GM19452 (cell line): Measurements from ENCODE around the gene CPNE7.

ENCODE experiments used
- ATAC-seq: cut with Tn5 transposase; IDR thresholded peaks from one replicate; pipeline ENCODE4 v1.9.1; 2021; ENCODE audit not compliant: unreplicated experiment

CPNE7 gene

DNA sequence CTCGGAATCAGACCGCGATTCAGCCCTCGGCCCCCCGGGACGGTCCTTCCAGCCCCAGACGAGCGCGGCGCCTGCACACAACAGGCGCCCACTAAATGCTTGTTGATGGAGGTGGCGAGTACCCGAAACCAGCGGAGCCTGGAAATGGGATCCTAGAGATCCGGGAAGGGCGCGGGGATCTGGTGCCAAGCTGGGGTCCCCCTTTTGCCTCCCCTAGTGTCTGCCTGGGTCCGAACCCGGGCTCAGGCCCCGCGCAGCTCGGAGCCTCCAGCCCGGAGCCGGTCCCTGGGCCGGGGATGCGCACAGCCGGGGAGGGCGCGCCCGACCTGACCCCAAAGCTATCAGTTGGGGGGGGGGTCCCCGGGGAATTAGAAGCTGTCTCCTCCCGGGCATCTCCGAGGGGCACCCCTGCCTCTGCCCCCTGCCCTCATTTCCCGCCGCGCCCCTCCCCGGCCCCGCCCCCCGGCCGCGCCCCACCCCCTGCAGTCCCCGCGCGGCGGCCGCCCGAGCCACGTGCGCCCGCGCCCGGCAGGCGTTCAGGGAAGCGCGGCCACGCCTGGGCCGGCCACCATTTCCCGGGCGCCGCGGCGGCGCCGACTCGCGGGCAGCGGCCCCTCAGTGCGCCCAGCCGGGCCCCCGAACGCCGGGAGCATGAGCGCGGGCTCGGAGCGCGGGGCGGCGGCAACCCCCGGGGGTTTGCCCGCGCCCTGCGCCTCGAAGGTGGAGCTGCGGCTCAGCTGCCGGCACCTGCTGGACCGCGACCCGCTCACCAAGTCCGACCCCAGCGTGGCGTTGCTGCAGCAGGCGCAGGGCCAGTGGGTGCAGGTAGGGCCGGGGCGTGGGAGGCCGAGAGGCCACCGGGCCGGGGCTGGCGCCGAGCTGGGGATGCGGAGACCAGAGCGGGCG is at the start of gene CPNE7:
TSS of gene CPNE7 (plus strand) at position 512 of the 906 bp plus-strand sequence. CDS start at position 652, 140 bp downstream.
- ATAC-seq, result no peak

- no peak for ATAC-seq
These were observed 46.5 kb upstream of the CPNE7 start for GRCh38 chr16:89529097-89529496.

GRCh38 chr16:89530401-89531381 is 44.9 kb upstream of the CPNE7 start:
- no peak for ATAC-seq

DNA sequence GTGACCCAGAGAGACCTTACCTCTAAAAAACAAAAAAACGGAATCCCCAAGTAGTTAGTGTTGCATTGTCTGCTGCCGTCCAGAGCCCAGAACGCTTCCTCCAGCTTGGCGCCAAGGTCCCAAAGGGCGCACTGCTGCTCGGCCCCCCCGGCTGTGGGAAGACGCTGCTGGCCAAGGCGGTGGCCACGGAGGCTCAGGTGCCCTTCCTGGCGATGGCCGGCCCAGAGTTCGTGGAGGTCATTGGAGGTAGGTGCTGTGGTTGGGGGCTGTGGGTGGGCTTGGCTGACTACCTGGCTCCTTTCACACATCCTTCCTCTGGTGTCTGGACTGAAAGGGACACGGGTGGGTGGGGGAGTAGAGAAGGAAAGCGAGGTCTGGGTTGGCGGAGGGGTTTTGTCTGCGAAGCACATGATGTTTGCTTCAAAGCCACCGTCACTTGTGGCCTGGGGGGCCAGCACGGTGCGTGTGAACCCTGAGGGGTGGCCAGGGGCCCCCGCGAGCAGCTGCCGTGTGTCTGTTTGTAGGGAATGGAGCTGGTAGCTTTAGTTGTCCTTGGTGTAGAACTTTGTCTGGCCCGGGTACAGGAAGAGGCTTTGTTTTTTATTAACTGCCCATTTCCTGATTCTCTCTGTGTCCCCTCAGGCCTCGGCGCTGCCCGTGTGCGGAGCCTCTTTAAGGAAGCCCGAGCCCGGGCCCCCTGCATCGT is 43.6 kb upstream of the CPNE7 start:
- ATAC-seq, result no peak

GRCh38 chr16:89534252-89534756 is 41.3 kb upstream of the CPNE7 start:
- ATAC-seq, result no peak

- no peak for ATAC-seq
These were observed 39.2 kb upstream of the CPNE7 start for GRCh38 chr16:89536371-89536770.

DNA sequence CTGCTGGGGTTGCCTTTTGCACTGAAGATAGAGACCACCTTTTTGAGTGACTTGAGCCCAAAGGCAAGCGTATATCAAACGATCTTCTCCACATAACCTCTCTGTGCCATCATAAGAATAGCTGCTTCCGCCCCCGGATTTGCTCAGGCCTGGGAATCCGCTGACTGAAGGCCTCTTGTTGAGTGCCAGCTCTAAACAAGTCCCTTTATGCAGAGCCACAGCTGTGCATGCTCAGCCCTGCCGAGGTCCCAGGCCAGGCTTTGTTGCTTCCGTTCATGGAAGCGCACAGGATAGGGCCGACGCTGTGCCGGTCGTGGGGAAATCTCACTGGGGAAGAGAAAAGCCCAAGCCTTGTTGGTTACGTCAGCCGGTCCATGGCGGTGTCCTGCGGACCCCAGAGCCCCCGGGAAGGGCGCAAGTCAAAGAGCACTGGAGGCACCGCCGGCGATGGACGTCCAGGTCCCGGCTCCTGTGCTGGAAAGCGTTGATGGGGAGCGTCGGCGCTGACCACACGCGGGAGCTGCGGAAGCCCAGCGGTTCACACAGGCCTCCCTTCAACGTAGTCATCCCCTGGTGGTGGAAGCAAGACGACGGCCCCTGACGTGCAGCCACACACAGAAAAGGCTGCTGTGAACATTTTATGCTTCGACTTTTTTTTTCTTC is 38.5 kb upstream of the CPNE7 start:
- no peak for ATAC-seq

DNA sequence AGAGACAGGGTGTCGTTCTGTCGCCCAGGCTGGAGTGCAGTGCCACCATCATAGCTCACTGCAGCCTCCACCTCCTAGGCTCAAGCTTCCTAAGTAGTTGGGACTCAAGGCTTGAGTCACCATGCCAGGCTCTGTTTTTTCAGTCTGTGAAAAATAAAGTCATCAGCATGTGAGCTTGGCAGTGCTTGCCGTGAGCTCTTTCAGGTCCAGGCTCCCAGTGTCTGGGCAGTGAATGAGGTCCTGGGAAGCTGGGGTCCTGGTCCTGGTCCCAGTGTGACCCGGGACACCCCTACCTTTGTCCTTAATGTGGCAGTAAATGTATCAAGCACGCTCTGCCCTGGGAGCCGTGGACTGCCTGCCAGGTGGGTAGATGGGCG is 38.0 kb upstream of the CPNE7 start:
- no peak for ATAC-seq

DNA sequence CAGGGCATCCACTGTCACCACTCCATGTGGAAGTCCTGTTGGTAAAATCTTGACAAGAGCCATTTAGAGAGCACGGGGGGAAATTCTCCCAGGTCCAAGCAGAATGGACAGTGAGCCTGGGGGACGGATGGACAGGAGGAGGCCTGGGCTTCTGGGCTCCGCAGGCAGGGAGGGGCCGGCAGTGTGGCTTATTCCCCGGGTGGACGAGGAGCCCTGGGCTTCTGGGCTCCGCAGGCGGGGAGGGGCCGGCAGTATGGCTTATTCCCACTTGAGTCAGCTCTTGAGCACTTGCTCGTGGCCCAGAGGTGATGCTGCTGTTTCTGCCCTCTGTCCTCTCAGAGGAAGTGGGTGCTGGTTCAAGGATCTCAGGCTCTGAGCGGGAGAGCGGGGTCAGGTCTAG is 37.3 kb upstream of the CPNE7 start:
- ATAC-seq, result no peak

- ATAC-seq, result no peak
These were observed 35.0 kb upstream of the CPNE7 start for GRCh38 chr16:89540557-89540956.

DNA sequence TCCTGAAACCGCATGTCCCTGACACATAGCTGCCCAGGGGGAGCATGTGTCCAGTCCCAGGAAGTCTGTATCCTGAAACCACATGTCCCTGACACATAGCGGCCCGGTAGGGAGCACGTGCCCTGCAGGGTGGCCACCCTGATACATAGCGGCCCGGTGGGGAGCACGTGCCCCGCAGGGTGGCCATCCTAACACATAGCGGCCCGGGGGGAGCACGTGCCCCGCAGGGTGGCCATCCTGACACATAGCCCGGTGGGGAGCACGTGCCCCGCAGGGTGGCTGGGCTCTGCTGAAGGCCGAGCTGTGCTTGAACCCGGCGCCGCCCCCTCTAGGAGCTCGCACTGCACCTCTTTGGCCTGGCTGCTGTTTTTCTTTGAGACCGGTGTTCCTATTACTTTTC is 33.8 kb upstream of the CPNE7 start:
- no peak for ATAC-seq

DNA sequence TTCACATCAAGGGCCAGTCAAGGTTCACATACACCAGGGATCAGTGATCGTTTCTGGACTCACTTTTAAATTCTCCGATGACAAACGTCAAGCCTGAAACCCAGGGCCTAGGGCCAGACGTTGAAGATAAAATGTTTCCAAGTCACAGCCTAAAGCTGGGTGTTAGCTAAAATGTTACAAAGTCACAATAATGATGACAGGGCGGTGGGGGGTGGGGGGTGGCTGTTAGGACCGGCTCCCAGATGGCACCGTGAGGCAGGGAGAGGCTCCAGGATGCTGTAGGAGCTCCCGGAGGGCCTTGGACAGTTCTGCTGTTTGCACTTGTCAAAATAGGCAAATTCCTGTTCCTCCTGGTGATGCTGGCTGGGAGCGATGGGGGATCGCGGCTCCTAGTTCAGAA is 31.4 kb upstream of the CPNE7 start:
- ATAC-seq, result no peak

DNA sequence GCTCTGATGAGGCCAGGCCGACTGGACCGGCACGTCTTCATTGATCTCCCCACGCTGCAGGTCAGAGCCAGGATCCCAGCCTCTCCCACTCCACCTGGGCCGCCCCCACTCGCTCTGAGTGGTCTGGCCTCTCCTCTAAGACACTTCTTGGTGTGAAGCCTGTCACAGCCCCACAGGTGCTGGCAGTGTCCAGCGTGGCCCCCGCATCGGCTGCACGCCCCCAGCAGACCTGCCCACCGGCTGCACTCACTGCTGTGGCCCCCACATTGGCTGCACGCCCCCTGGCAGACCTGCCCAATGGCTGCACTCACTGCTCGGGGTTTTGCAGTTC is 30.9 kb upstream of the CPNE7 start:
- no peak for ATAC-seq

GRCh38 chr16:89545044-89545830 is 30.3 kb upstream of the CPNE7 start:
- no peak for ATAC-seq

- no peak for ATAC-seq
These were observed 29.6 kb upstream of the CPNE7 start for GRCh38 chr16:89545831-89546574.

DNA sequence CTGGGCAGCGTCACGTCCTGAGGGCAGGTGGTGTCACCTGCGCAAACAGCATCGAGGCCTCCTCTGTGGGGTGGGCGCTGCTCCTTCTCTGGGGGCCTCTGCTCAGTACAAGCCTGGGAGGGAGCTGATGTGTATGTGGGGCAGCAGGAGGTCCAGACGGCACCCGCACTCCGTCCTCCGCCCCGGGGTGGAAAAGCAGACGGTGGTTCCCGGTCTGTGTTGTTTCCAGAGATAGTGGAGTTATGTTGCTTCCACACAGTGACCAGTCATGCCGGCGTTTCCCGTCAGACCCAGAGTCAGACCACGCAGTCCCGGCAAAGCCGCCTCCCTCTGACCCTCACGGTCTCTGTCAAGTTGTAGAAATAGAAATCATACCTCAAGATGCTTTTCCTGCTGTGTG is 28.8 kb upstream of the CPNE7 start:
- ATAC-seq, result no peak

- no peak for ATAC-seq
These were observed 28.3 kb upstream of the CPNE7 start for GRCh38 chr16:89547291-89547690.

DNA sequence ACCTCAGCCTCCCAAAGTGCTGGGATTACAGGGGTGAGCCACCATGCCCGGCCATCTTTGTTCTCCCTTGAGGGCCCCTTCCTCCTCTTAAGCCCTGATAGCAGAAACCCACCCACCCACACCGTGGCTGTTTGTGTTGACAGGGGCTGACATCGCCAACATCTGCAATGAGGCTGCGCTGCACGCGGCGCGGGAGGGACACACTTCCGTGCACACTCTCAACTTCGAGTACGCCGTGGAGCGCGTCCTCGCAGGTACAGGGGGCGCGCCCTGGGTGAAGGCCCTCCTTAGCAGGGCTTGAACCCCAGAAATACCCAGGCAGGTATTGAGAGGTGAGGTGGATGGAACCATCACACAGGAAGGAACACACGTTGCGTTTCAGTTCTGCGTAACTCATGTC is 27.7 kb upstream of the CPNE7 start:
- ATAC-seq, result no peak
